PC-9 (cell line): ENCODE data around the gene ZMIZ1.

Source experiments
- CTCF ChIP-seq: fragments of 200-600 bp; sonication (generic); conservative IDR thresholded peaks from 2 replicates; pipeline ENCODE4 v1.6.1; 2017; ENCODE audit warnings: mixed run types, antibody characterized with exemption, mild to moderate bottlenecking, moderate library complexity
- EZH2 ChIP-seq: fragments of 200-600 bp; sonication (generic); IDR thresholded peaks from 2 replicates; pipeline ENCODE4 v1.8.0; 2017; ENCODE audit warnings: antibody characterized with exemption, low read depth

DNA sequence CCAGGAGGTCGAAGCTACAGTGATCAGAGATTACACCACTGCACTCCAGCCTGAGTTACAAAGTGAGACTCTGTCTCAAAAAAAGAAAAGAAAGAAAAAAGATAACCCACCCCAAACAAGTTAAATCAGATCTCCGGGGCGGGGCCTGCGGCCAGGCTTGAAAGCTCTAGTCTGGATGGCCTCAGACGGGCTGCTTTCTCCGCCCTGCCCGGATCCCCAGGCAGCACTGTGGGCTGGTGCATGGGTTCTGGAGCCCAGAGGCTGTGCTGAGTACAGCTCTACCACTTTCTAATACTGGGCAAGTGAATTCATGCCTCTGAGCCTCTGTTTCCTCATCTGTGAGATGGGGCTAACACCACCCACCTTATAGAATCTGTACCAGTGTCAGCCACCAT, 83.7 kb downstream of the ZMIZ1 start:
- TF ChIP-seq CTCF: no peak
- no peak for TF ChIP-seq EZH2
